H1 (cell line): ENCODE results near the gene PJA1. TPM values are rescaled to one million over a fixed set of nuclear protein-coding genes. Genes with fewer than 3 reads are reported as not detected.

Source experiments
- CTCF ChIA-PET: fragments of 300-600 bp; sonication (Branson Sonifier 250); formaldehyde crosslinking; loops from one replicate; lab custom pipeline; 2021; ENCODE audit not compliant: partially characterized antibody; lab: Charles Lee
- POLR2A ChIA-PET: fragments of 300-600 bp; sonication (Branson Sonifier 250); formaldehyde crosslinking; loops from one replicate; lab custom pipeline; 2021; ENCODE audit warnings: inconsistent platforms; ENCODE audit not compliant: partially characterized antibody; lab: Charles Lee
- DNase-seq, 2 experiments: peaks; one replicate each; pipeline versions ENCODE4 v3.0.0 to v3.0.0-alpha.2; 2010 to 2022; ENCODE audit warnings: low spot score in 2 of 2, low read depth in 1 of 2, mixed read lengths in 1 of 2
- FAIRE-seq: peaks from 2 replicates; lab custom pipeline; 2011; peaks lifted over from hg19 to GRCh38; lab: Jason Lieb, UNC
- H2AFZ ChIP-seq: 2 replicates; pipeline ENCODE4 v1.8.1; 2012; ENCODE audit warnings: low read length, inconsistent platforms
- H2AK5ac ChIP-seq: 2 replicates; pipeline ENCODE4 v1.6.1; 2013; ENCODE audit warnings: low read depth, low read length
- H2BK120ac ChIP-seq: replicated peaks from 2 replicates; pipeline ENCODE3; 2013; ENCODE audit warnings: low read depth, low read length, inconsistent platforms
- H2BK12ac ChIP-seq: 2 replicates; pipeline ENCODE4 v1.6.1; 2013; ENCODE audit warnings: low read depth, low read length
- H2BK15ac ChIP-seq: 2 replicates; pipeline ENCODE4 v1.6.1; 2013; ENCODE audit warnings: low read length
- H2BK20ac ChIP-seq: 2 replicates; pipeline ENCODE4 v1.6.1; 2013; ENCODE audit warnings: low read length
- H2BK5ac ChIP-seq: 2 replicates; pipeline ENCODE4 v1.6.1; 2013; ENCODE audit warnings: low read depth, low read length
- H3K14ac ChIP-seq: 2 replicates; pipeline ENCODE4 v1.6.1; 2013; ENCODE audit warnings: inconsistent platforms; ENCODE audit not compliant: insufficient read length
- H3K18ac ChIP-seq: 2 replicates; pipeline ENCODE4 v1.6.1; 2013; ENCODE audit warnings: low read length; ENCODE audit errors: extremely low read depth
- H3K23ac ChIP-seq: 2 replicates; pipeline ENCODE4 v1.6.1; 2013; ENCODE audit warnings: inconsistent platforms; ENCODE audit not compliant: insufficient read length
- H3K23me2 ChIP-seq: 2 replicates; pipeline ENCODE4 v1.6.1; 2013; ENCODE audit warnings: low read depth, low read length
- H3K27ac ChIP-seq: 2 replicates; pipeline ENCODE4 v1.6.1; 2011; ENCODE audit warnings: low read depth, low read length, inconsistent platforms
- H3K27me3 ChIP-seq, 4 experiments: replicated peaks in 1 of 4; 1 replicate in 1 of 4; 2 replicates in 3 of 4; pipeline versions ENCODE4 v1.6.1 to v1.8.1; 2011 to 2013; ENCODE audit warnings: low read length in 3 of 4, mild to moderate bottlenecking in 3 of 4, inconsistent platforms in 2 of 4, mixed read lengths in 2 of 4, moderate library complexity in 1 of 4; ENCODE audit not compliant: control insufficient read depth in 3 of 4, insufficient read depth in 3 of 4; ENCODE audit errors: extremely low read depth in 1 of 4
- H3K36me3 ChIP-seq, 4 experiments: 2 replicates each; pipeline versions ENCODE4 v1.6.1 to v1.8.1; 2011 to 2013; ENCODE audit warnings: mild to moderate bottlenecking in 4 of 4, low read length in 3 of 4, moderate library complexity in 2 of 4, control low read depth in 1 of 4, inconsistent platforms in 1 of 4; ENCODE audit not compliant: insufficient read depth in 4 of 4, control insufficient read depth in 2 of 4
- H3K4ac ChIP-seq: replicated peaks from 2 replicates; pipeline ENCODE3; 2013; ENCODE audit warnings: low read length, low read depth, mixed read lengths, inconsistent platforms; ENCODE audit not compliant: insufficient read length
- H3K4me1 ChIP-seq, 4 experiments: replicated peaks in 1 of 4; 1 replicate in 1 of 4; 2 replicates in 3 of 4; pipeline versions ENCODE4 v1.6.1 to v1.8.1; 2011 to 2013; ENCODE audit warnings: low read length in 3 of 4, inconsistent platforms in 2 of 4, mixed read lengths in 1 of 4; ENCODE audit not compliant: insufficient read depth in 4 of 4, control insufficient read depth in 3 of 4
- H3K4me2 ChIP-seq, 2 experiments: 2 replicates each; pipeline versions ENCODE4 v1.6.1 to v1.8.1; 2011 to 2013; ENCODE audit warnings: low read depth in 2 of 2, low read length in 2 of 2, control low read depth in 1 of 2, inconsistent platforms in 1 of 2, mild to moderate bottlenecking in 1 of 2; ENCODE audit not compliant: insufficient read depth in 1 of 2
- H3K4me3 ChIP-seq, 4 experiments: fragments of 200-600, 300-600 bp in 1 of 4; sonication (generic), shearing (Covaris generic), sonication (Bioruptor Twin) in 1 of 4; 2 replicates each; pipeline versions ENCODE4 v1.5.1 to v1.8.1; 2011 to 2016; ENCODE audit warnings: low read length in 4 of 4, low read depth in 3 of 4, control low read depth in 2 of 4, inconsistent platforms in 2 of 4, mild to moderate bottlenecking in 2 of 4, mixed read lengths in 1 of 4, moderate library complexity in 1 of 4; ENCODE audit not compliant: insufficient read depth in 2 of 4; ENCODE audit errors: extremely low read depth in 1 of 4
- H3K56ac ChIP-seq: replicated peaks from 2 replicates; pipeline ENCODE3; 2013; ENCODE audit warnings: low read depth, mild to moderate bottlenecking, mixed read lengths, low read length, inconsistent platforms; ENCODE audit not compliant: insufficient read length
- H3K79me1 ChIP-seq: 2 replicates; pipeline ENCODE4 v1.6.1; 2013; ENCODE audit warnings: low read depth, low read length, control low read depth
- H3K79me2 ChIP-seq, 2 experiments: 2 replicates each; pipeline versions ENCODE4 v1.6.1 to v1.8.1; 2012 to 2013; ENCODE audit warnings: low read length in 2 of 2, mild to moderate bottlenecking in 2 of 2, inconsistent platforms in 1 of 2; ENCODE audit not compliant: insufficient read depth in 2 of 2, control insufficient read depth in 1 of 2
- H3K9ac ChIP-seq, 4 experiments: replicated peaks in 1 of 4; 1 replicate in 1 of 4; 2 replicates in 3 of 4; pipeline versions ENCODE4 v1.6.1 to v1.8.1; 2011 to 2013; ENCODE audit warnings: low read depth in 3 of 4, low read length in 3 of 4, control low read depth in 2 of 4, mild to moderate bottlenecking in 2 of 4, moderate library complexity in 2 of 4, inconsistent platforms in 1 of 4; ENCODE audit errors: extremely low read depth in 1 of 4
- H3K9me3 ChIP-seq, 2 experiments: 2 replicates each; pipeline versions ENCODE4 v1.6.1 to v1.8.1; 2012 to 2013; ENCODE audit warnings: mild to moderate bottlenecking in 2 of 2, moderate library complexity in 2 of 2, control low read depth in 1 of 2, inconsistent platforms in 1 of 2, low read depth in 1 of 2, low read length in 1 of 2, mixed read lengths in 1 of 2; ENCODE audit not compliant: insufficient read depth in 2 of 2
- H4K20me1 ChIP-seq, 2 experiments: replicated peaks in 1 of 2; 2 replicates each; pipeline versions ENCODE3 to v1.8.1; 2011 to 2013; ENCODE audit warnings: inconsistent platforms in 2 of 2, low read length in 2 of 2, mild to moderate bottlenecking in 1 of 2; ENCODE audit not compliant: insufficient read depth in 2 of 2, control insufficient read depth in 1 of 2
- H4K5ac ChIP-seq: 2 replicates; pipeline ENCODE4 v1.6.1; 2013; ENCODE audit warnings: low read length, low read depth, mixed read lengths, inconsistent platforms; ENCODE audit not compliant: insufficient read length
- H4K8ac ChIP-seq: 2 replicates; pipeline ENCODE4 v1.8.0; 2013; ENCODE audit warnings: mild to moderate bottlenecking, moderate library complexity, low read length, inconsistent platforms; ENCODE audit not compliant: insufficient read depth; ENCODE audit errors: extremely low read depth
- H4K91ac ChIP-seq: replicated peaks from 2 replicates; pipeline ENCODE3; 2013; ENCODE audit warnings: low read length, mixed read lengths, inconsistent platforms; ENCODE audit not compliant: insufficient read length
- GABPA ChIP-seq: IDR thresholded peaks from 2 replicates; pipeline ENCODE4 v1.6.1; 2011; ENCODE audit warnings: mild to moderate bottlenecking, low read length, moderate library complexity, borderline replicate concordance; ENCODE audit not compliant: insufficient read depth
- RNF2 ChIP-seq: fragments of 200-900, 300-1000 bp; sonication (generic); IDR thresholded peaks from 2 replicates; pipeline ENCODE4 v1.7.1; 2016; ENCODE audit warnings: borderline replicate concordance, low read depth, mild to moderate bottlenecking, antibody characterized with exemption, low read length; ENCODE audit not compliant: poor library complexity, severe bottlenecking; ENCODE audit errors: missing control alignments
- SIN3A ChIP-seq, 2 experiments: IDR thresholded peaks in 1 of 2; conservative IDR thresholded peaks in 1 of 2; 2 replicates each; pipeline ENCODE4 v1.6.1; 2011 to 2012; ENCODE audit warnings: low read length in 2 of 2, improper control_type of control experiment in 1 of 2, low read depth in 1 of 2, mild to moderate bottlenecking in 1 of 2
- whole genome bisulfite sequencing, 2 experiments: shearing (Covaris generic) in 1 of 2; methylation state at CpG; one replicate each; pipeline versions ENCODE4 v1.1.6 to v1.1.7; 2013 to 2015; ENCODE audit warnings: low lambda C conversion rate in 2 of 2, mixed read lengths in 2 of 2, inconsistent platforms in 1 of 2, low coverage in 1 of 2, missing lambda C conversion rate in 1 of 2; ENCODE audit not compliant: insufficient replicate concordance in 2 of 2, insufficient coverage in 1 of 2, insufficient read length in 1 of 2; ENCODE audit errors: extremely low coverage in 1 of 2, missing lambda C conversion rate in 1 of 2; 5-methylcytosine and 5-hydroxymethylcytosine counted together
- polyA plus RNA-seq, 7 experiments: library from polyadenylated mRNA; depleted of rRNA in 3 of 7; stranded (reverse) in 5 of 7; unstranded in 2 of 7; fragments of >200 nt in 5 of 7; fragments of 200-250 nt in 2 of 7; gene quantifications; 1 replicate in 5 of 7; 2 replicates in 1 of 7; 4 replicates in 1 of 7; pipeline versions ENCODE4 v1.2.1 to v1.2.3, GENCODE V29; 2011 to 2013; ENCODE audit warnings: missing spikeins in 2 of 7, mixed read lengths in 2 of 7
- total RNA-seq: library from RNA; stranded (reverse); fragmentation: NEBNext Ultra II Directional; extraction: Animal tissue kit (Norgen Biotek cat#: 25700); gene quantifications from 2 replicates; pipeline ENCODE4 v1.2.1, GENCODE V29; 2021

The PJA1 gene
- total and polyA plus RNA-seq, 2 of the 8 experiments (the other 6 are each of a cell fraction or from before 2014, with no cell fraction given) = 25.7 to 37.0 TPM

DNA sequence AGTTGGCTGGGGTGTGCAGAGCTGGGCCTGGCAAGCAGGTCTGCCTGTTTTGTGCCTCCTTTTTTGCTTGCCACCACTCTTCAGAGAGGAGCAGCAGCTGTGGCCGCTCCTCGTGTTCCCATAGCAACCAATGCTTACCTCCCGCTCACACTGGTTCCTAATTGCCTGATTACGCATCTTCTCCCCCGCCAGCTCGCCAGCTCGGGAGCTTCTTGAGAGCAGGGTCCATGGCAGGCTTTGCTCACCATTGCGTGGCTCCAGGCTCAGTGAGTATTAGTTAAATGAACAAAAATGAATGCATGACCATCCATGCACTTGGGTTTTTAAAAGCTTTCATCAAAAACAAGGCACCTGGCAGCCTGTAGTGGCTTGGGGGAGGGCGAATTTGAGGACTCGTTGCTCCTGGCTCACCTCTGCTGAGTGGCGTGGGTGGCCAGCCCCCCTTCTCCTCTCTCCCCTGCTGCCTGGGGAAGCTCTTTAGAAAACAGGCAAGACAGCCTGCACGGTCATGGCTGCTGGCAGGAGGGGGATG lies 14.2 kb upstream of the PJA1 start:
- no peaks in the 10 kb centered on the region for H3K36me3 ChIP-seq
- no peak overlapping the region for H3K27ac ChIP-seq
- ChIA-PET CTCF (interaction anchor here (0.7 to 2.6 kb wide), 5 partner anchors 26 to 917 kb away, joined by 3 to 10 read pairs (median 4); no protein-coding TSS in a partner anchor), POLR2A (interaction anchor here (1.0 to 1.4 kb wide), 2 partner anchors 29 to 46 kb away, joined by 3 to 4 read pairs; no protein-coding TSS in a partner anchor)
- no peak overlapping the region for H4K91ac ChIP-seq
- no peak overlapping the region for H2AK5ac ChIP-seq
- no peak overlapping the region for H2AFZ ChIP-seq
- no peak overlapping the region for H3K14ac ChIP-seq
- peak overlapping the region; percentile 15 to 60; a peak in 3 of 4 replicates for H3K4me2 ChIP-seq
- H2BK20ac ChIP-seq = no peak overlapping the region
- peak overlapping the region in 1 of 4 experiments; percentile 42; a peak in 2 of 8 replicates for H3K4me3 ChIP-seq
- no peaks in the 10 kb centered on the region for H3K79me2 ChIP-seq
- H2BK5ac ChIP-seq = no peak overlapping the region
- no peaks in the 10 kb centered on the region for H3K23me2 ChIP-seq
- H4K8ac ChIP-seq = no peak overlapping the region
- H3K79me1 ChIP-seq = no peaks in the 10 kb centered on the region
- TF ChIP-seq GABPA (no peak), SIN3A (conservative IDR thresholded peaks at IDR 0.05 in 1 of 2, IDR thresholded peaks at IDR 0.05 in 1 of 2; ENCODE audit: low read depth in 1 of 2, low read length in 2 of 2) (0 out of 4 replicates have a peak, but pooled peaks of 1 of the 2 experiments have one; percentile 56), RNF2 (no peak)
- H4K5ac ChIP-seq = no peak overlapping the region
- no peak overlapping the region for H2BK12ac ChIP-seq
- no peak for FAIRE-seq
- H3K4ac ChIP-seq = no peak overlapping the region
- DNase-seq = no peak
- WGBS, 2 experiments = 11% methylated on average over 6 of the region's 12 CpGs; no CpG with 5 or more reads in 1 of the 2 experiments
- H3K9me3 ChIP-seq = no peaks in the 10 kb centered on the region
- H3K4me1 ChIP-seq = peaks cover 0 to 5% (median 0%) of the 10 kb centered on the region in 4 experiments; a peak in 1 of 7 replicates
- no peak overlapping the region for H3K18ac ChIP-seq
- H2BK120ac ChIP-seq = no peak overlapping the region
- H3K56ac ChIP-seq = no peak overlapping the region
- peaks cover 0 to 2% (median 0%) of the 10 kb centered on the region in 4 experiments; a peak in 3 of 7 replicates for H3K27me3 ChIP-seq
- no peak overlapping the region for H3K9ac ChIP-seq
- H4K20me1 ChIP-seq = no peaks in the 10 kb centered on the region
- no peak overlapping the region for H3K23ac ChIP-seq
- no peak overlapping the region for H2BK15ac ChIP-seq
